ENCODE measurements around the gene RBP5.
"Not testable (repeated sequence)": the region's sequence is repeated elsewhere in the genome, so short reads cannot be mapped to it uniquely, and the experiment has no call there.

The RBP5 gene

GRCh38 chr12:7123806-7124522 is 4.7 kb downstream of the RBP5 start:
- no peak for DNase-seq (ENCODE audit: extremely low read depth in 1 of 2, low read depth in 1 of 2)

DNA sequence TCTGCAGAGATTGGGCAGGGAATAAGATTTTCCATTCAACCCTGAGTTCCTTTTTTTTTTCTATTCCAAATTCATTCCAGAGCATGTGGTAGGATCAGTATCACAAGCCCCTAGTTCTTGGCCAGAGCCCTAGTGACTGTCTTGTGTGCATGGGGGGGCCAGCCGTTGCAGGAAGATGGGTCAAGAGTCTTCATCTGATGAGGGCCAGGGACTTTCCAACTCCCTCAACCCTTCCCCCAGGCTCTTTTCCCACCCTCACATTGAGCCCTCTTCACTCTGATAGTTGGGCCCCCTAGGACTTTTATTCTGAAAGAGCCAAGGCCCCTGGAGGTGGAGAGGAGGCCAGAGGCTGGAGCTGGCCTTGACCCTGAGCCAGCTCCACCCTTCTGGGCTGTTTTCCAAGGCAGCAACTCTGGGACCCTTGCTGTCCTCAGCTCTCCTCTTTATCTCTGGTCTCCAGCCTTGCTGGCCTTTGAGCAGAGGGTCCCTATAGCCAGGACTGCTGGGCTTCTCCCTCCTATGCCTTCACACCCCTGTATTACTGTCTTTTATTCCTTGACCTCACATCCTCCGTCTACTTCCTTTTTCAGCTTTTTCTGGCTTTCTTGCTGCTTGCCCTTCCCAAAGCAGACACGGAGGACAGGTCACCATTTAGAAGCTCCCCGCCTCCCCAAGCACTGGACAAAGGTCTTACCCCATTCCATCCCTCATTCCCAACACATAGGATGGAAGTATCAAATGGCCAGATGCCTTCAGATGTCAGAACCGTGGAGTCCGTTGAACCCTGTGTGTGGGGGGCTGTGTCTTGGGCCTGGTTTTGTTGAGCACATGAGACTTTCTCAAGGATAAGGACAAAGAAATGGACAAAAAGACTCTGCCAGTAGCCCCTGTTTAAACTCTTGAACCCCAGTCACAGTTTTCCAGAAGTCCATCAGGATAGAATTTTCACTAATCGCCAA is 5.6 kb downstream of the RBP5 start:
- DNase-seq (ENCODE audit: extremely low read depth in 1 of 2, low read depth in 1 of 2): no peak

DNA sequence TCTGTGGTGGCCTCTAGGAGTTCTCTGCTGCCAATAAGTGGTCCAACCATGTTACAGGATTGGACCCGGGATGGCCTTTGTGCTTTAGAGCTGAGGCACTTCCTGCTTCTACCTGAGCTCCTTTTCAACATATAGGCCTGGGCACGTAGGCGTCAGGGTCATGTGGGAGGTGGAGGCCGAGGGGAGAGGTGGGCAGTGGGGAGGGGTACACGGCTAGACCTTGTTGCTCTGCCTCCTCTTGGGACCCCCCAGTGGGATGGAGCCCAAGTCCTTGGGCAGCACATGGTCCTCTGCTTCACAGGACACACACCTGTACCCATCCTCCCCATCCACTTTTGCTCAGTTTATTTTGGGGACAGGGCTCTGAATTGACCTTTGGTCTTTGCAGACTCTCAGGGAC is 7.4 kb downstream of the RBP5 start:
- no peak for DNase-seq (ENCODE audit: extremely low read depth in 1 of 2, low read depth in 1 of 2)

DNA sequence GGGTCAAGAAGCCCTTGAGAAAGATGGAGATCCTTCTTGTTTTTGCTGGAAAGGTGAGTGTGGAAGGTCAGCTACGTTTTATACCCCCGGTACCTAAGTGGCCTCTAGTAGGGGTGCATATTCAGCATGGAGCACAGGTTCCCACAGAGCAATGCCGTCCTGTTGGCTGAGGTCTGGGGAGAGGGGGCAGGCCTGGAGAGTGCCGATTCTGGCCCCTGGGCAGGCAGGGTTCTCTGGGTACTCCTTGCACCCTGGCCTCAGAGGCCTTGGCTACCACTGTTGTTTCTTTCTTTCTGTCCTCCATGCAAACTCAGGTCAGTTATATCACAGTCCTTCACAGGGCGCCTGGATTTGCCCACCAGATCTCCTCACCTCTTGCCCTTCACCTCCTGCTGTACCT is 8.5 kb downstream of the RBP5 start:
- no peak for DNase-seq (ENCODE audit: extremely low read depth in 1 of 2, low read depth in 1 of 2)

DNA sequence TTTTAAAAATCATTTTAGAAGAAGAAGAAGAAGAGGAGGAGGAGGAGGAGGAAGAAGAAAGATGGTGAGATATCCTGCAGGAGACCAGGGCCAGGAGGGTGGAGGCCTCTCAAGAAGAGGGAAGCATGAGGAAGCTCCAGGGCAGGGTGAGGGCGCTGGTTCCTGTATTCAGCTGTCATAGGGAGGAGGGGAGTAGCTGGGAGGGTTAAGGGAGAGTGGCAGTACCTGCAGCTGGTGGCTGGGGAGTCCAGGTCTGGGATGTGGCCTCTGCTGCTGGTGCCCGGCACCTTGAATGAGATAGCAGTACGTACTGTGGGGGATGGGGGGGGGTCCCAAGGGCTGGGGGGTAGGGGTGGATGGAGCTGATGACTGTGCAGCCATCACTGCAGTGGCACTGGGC is 9.8 kb downstream of the RBP5 start:
- DNase-seq (ENCODE audit: extremely low read depth in 1 of 2, low read depth in 1 of 2): no peak

GRCh38 chr12:7117670-7118069 is 11.0 kb downstream of the RBP5 start:
- no peak for DNase-seq (ENCODE audit: extremely low read depth in 1 of 2, low read depth in 1 of 2)

DNA sequence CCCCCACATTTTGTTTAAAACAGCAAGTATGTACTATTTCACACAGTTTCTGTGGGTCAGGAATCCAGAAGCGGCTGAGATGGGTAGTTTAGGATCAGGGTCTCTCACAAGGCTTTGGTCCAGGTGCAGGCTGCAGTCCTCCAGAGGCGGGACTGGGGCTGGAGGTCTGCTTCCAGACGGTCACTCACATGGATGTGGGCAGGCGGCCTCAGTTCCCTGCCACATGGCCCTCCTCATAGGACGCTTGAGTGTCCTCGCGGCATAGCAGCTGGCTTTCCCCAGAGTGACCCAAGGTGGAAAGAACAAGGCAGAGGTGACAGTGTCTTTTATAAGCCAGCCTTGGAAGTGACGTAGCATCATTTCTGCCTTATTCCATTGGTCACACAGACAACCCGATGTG is 11.8 kb downstream of the RBP5 start:
- no peak for DNase-seq (ENCODE audit: extremely low read depth in 1 of 2, low read depth in 1 of 2)

GRCh38 chr12:7116196-7116595 is 12.5 kb downstream of the RBP5 start:
- DNase-seq (ENCODE audit: extremely low read depth in 1 of 2, low read depth in 1 of 2): no peak

- no peak for DNase-seq (ENCODE audit: extremely low read depth in 1 of 2, low read depth in 1 of 2)
Observed at GRCh38 chr12:7114851-7115250, 13.8 kb downstream of the RBP5 start.

- no peak for DNase-seq (ENCODE audit: extremely low read depth in 1 of 2, low read depth in 1 of 2)
Observed at GRCh38 chr12:7114008-7114407, 14.7 kb downstream of the RBP5 start.

- no peak for DNase-seq (ENCODE audit: extremely low read depth in 1 of 2, low read depth in 1 of 2)
Observed at GRCh38 chr12:7113389-7113871, 15.3 kb downstream of the RBP5 start.

DNA sequence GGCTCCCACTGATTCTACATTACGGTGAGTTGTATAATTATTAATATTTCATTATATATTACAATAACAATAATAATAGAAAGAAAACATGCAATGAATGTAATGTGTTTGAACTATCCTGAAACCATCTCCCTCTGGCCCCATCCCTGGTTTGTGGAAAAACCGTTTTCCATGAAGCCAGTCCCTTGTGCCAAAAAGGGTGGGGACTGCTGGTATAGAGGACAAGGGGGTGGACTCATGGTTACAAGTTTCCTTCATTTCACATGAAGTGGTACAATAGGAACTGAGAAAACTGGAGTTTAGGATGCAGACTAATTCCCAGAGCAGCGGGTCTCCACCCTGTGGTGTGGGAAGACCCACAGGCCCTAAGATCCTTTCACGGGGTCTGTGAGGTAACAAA is 16.6 kb downstream of the RBP5 start:
- DNase-seq (ENCODE audit: extremely low read depth in 1 of 2, low read depth in 1 of 2): no peak

DNA sequence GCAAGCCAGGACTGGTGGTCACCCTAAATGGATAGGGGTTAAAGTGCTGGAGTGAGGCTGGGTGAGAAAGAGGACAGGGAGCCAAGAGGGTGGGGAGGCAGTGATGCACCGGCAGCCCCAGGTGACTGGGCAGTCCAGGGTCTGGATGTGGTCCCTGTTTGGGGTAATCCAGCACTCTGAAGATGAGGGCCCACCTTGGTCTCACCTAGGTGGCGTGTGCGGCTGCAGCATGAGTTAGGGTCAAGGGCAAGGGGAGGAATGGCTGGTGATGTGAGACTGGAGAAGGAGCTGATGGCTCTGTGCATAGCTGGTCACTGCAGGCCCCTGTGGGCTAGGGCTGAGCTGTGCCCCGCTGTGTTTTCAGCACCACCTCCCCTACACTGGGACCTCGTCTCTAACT is 18.0 kb downstream of the RBP5 start:
- no peak for DNase-seq (ENCODE audit: extremely low read depth in 1 of 2, low read depth in 1 of 2)

DNA sequence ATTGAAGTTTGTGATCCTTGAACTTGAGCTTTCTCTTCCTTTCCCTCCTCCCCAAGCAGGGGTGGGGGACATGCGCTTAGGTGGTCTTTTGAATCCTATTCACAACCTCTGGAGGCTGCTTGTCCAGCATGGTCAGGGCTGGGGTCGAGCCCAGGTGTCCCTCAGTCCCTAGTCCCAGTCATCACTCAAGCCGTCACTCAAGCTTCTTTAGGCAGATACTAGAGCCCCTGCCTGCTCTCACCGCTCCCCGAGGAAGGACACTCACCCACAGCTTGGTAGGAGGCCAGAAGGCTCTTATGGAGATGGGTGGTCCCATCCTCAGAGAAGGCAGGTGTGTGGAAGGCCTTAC is 19.1 kb downstream of the RBP5 start:
- no peak for DNase-seq (ENCODE audit: extremely low read depth in 1 of 2, low read depth in 1 of 2)

DNA sequence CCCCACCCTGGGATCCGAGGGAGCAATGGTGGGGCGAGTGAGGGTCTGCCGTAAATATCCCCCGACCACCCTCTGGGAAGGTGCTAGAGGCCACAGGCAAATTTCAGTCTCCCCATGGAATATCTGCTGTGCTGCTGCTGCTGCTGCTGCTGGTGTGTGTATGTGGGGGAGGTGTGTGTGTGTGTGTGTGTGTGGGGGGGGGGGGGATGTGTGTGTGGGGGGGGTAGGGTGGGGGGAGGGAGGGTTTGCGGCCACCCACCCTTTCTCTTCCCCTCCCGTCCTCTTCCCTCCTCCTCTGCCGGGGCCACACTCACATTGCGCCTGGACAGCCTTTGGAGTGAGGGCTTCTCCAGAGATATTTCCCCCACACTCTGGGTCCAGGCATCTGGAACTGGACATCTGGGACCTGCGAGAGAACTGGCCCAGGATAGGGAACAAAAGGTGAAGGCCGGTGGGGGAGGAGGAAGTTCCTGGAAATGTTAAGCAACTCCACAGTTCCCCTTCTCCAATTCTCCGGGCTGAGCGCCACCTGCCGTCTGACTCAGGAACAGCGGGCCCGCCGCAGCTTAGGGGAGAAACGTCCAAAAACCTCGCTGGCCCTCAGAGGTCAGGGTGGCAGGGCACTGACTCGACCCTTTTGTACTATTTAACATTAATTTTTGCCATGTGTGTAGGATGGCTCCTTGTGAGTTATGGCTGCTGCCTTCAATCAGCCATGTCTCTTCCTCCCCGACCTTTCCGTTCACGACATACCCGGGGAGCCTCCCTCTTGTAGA is 19.7 kb downstream of the RBP5 start, which contains the start of gene C1RL:
Gene C1RL, minus strand, starts transcription at position 419 of the 776 bp plus-strand sequence. Its CDS starts 34 bp downstream, at position 385.
- peak; percentile 61 to 74 for DNase-seq (ENCODE audit: extremely low read depth in 1 of 2, low read depth in 1 of 2)

GRCh38 chr12:7108003-7108795 is 20.5 kb downstream of the RBP5 start:
- peak; percentile 60 to 75 for DNase-seq (ENCODE audit: extremely low read depth in 1 of 2, low read depth in 1 of 2)

- no peak for DNase-seq (ENCODE audit: extremely low read depth in 1 of 2, low read depth in 1 of 2)
Observed at GRCh38 chr12:7107636-7108002, 21.1 kb downstream of the RBP5 start.

- DNase-seq (ENCODE audit: extremely low read depth in 1 of 2, low read depth in 1 of 2): not testable (repeated sequence)
Observed at GRCh38 chr12:7107181-7107580, 21.5 kb downstream of the RBP5 start.

GRCh38 chr12:7106082-7106481 is 22.6 kb downstream of the RBP5 start:
- no peak for DNase-seq (ENCODE audit: extremely low read depth in 1 of 2, low read depth in 1 of 2)

GRCh38 chr12:7103837-7104584 is 24.7 kb downstream of the RBP5 start:
- no peak for DNase-seq (ENCODE audit: extremely low read depth in 1 of 2, low read depth in 1 of 2)

All from stimulated activated CD8-positive, alpha-beta memory T cell treated with anti-CD3 and anti-CD28 coated beads, Interleukin-7, amount 100 ng/mL, for 48 hours (primary cell).